ENCODE data around the gene BTNL3.
"Not testable (repeated sequence)": the region's sequence is repeated elsewhere in the genome, so short reads cannot be mapped to it uniquely, and the experiment has no call there.

BTNL3 gene

GRCh38 chr5:180982008-180982741 is 6.5 kb upstream of the BTNL3 start:
- no peaks in the 10 kb centered on the region for H3K36me3 ChIP-seq (ENCODE audit: insufficient read depth, low read length)
- no peaks in the 10 kb centered on the region for H3K4me1 ChIP-seq (ENCODE audit: insufficient read depth, low read length)
- H3K9ac ChIP-seq (ENCODE audit: low read length) = no peak overlapping the region
- no peaks in the 10 kb centered on the region for H3K9me3 ChIP-seq (ENCODE audit: low read length)
- H3K27me3 ChIP-seq (ENCODE audit: control insufficient read depth in 1 of 2, insufficient read depth in 2 of 2, low read length in 2 of 2) = no peaks in the 10 kb centered on the region
- H3K4me3 ChIP-seq (ENCODE audit: low read depth in 1 of 2, low read length in 2 of 2) = no peak overlapping the region
- H3K27ac ChIP-seq (ENCODE audit: low read depth, low read length) = no peak overlapping the region

DNA sequence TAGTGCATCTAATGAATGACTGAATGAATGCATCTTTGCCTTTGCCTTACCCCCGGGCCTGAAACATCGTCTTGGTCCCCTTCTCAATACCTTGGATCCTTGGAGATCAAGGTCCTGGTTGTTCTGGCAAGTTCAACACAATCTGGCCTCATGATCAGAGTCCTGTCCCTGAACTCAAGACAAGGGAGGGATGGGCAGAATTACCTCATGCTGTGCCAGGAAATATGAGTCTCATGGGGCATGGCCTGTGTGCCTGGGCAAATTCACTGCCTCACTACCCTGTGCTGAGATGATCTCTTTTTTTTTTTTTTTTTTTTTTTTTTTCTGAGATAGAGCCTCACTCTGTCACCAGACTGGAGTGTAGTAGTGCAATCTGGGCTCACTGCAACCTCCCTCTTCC is 630 bp upstream of the BTNL3 start:
- no peaks in the 10 kb centered on the region for H3K36me3 ChIP-seq (ENCODE audit: insufficient read depth, low read length)
- H3K27ac ChIP-seq (ENCODE audit: low read depth, low read length) = no peak overlapping the region
- H3K9ac ChIP-seq (ENCODE audit: low read length) = no peak overlapping the region
- peaks cover 0 to 3% of the 10 kb centered on the region in 2 donors for H3K27me3 ChIP-seq (ENCODE audit: control insufficient read depth in 1 of 2, insufficient read depth in 2 of 2, low read length in 2 of 2)
- no peak overlapping the region for H3K4me3 ChIP-seq (ENCODE audit: low read depth in 1 of 2, low read length in 2 of 2)
- no peaks in the 10 kb centered on the region for H3K9me3 ChIP-seq (ENCODE audit: low read length)
- H3K4me1 ChIP-seq (ENCODE audit: insufficient read depth, low read length) = no peaks in the 10 kb centered on the region

DNA sequence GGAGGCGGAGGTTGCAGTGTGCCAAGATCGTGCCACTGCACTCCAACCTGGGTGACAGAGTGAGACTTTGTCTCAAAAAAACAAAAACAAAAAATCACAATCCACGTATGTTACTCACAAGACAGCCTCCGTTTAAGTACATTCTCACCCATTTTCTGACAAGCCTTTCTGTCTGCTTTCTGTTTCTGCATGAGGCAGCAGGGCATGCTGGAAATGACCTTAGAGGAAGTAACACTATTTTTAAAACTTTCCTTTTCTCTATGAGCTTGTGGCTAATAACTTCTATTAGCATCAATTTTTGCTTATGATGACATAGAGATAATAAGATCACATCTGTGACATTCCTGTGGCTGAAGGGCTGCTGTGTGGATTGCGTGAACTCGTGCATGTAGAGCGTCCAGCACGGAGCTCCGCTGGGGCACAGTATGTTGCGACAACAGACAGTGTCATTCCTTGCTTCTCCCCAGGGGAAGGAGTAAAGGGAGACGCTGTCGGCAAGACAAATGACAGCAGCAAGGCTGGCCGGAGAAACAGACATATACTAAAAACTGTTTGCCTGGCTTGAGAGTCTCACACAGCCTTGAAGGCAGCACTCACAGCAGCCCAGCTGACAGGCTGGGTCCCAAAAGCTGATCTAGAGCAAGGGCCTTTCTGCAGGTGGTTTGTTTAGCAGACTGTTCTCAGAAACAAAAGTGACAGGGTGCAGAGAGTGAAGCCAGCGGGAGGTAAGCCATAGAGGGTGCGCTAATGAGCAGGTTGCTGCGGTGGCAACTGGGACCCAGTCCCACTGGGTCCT is 1.6 kb downstream of the BTNL3 start:
- Histone ChIP-seq H3K4me1 (ENCODE audit: insufficient read depth, low read length) (no peaks in the 10 kb centered on the region), H3K27ac (ENCODE audit: low read depth, low read length) (no peak overlapping the region), H3K36me3 (ENCODE audit: insufficient read depth, low read length) (no peaks in the 10 kb centered on the region), H3K9me3 (ENCODE audit: low read length) (no peaks in the 10 kb centered on the region), H3K27me3 (ENCODE audit: control insufficient read depth in 1 of 2, insufficient read depth in 2 of 2, low read length in 2 of 2) (peaks cover 0 to 3% of the 10 kb centered on the region in 2 donors), H3K4me3 (ENCODE audit: low read depth in 1 of 2, low read length in 2 of 2) (no peak overlapping the region), H3K9ac (ENCODE audit: low read length) (no peak overlapping the region)

- H3K4me1 ChIP-seq (ENCODE audit: insufficient read depth, low read length) = no peaks in the 10 kb centered on the region
- H3K27me3 ChIP-seq (ENCODE audit: control insufficient read depth in 1 of 2, insufficient read depth in 2 of 2, low read length in 2 of 2) = peaks cover 0 to 3% of the 10 kb centered on the region in 2 donors
- no peak overlapping the region for H3K9ac ChIP-seq (ENCODE audit: low read length)
- H3K4me3 ChIP-seq (ENCODE audit: low read depth in 1 of 2, low read length in 2 of 2) = no peak overlapping the region
- H3K9me3 ChIP-seq (ENCODE audit: low read length) = no peaks in the 10 kb centered on the region
- H3K36me3 ChIP-seq (ENCODE audit: insufficient read depth, low read length) = no peaks in the 10 kb centered on the region
- no peak overlapping the region for H3K27ac ChIP-seq (ENCODE audit: low read depth, low read length)
These were observed 2.2 kb downstream of the BTNL3 start for GRCh38 chr5:180990882-180991242.

GRCh38 chr5:181001947-181002346 is 13.3 kb downstream of the BTNL3 start:
- H3K4me1 ChIP-seq (ENCODE audit: insufficient read depth, low read length) = no peaks in the 10 kb centered on the region
- no peak overlapping the region for H3K27ac ChIP-seq (ENCODE audit: low read depth, low read length)
- H3K9ac ChIP-seq (ENCODE audit: low read length) = no peak overlapping the region
- H3K27me3 ChIP-seq (ENCODE audit: control insufficient read depth in 1 of 2, insufficient read depth in 2 of 2, low read length in 2 of 2) = no peaks in the 10 kb centered on the region
- H3K4me3 ChIP-seq (ENCODE audit: low read depth in 1 of 2, low read length in 2 of 2) = no peak overlapping the region
- no peaks in the 10 kb centered on the region for H3K9me3 ChIP-seq (ENCODE audit: low read length)
- H3K36me3 ChIP-seq (ENCODE audit: insufficient read depth, low read length) = no peaks in the 10 kb centered on the region

GRCh38 chr5:181005791-181006190 is 17.1 kb downstream of the BTNL3 start:
- H3K27me3 ChIP-seq (ENCODE audit: control insufficient read depth in 1 of 2, insufficient read depth in 2 of 2, low read length in 2 of 2) = no peaks in the 10 kb centered on the region
- no peak overlapping the region for H3K4me3 ChIP-seq (ENCODE audit: low read depth in 1 of 2, low read length in 2 of 2)
- H3K36me3 ChIP-seq (ENCODE audit: insufficient read depth, low read length) = no peaks in the 10 kb centered on the region
- no peak overlapping the region for H3K27ac ChIP-seq (ENCODE audit: low read depth, low read length)
- H3K9me3 ChIP-seq (ENCODE audit: low read length) = no peaks in the 10 kb centered on the region
- no peak overlapping the region for H3K9ac ChIP-seq (ENCODE audit: low read length)
- H3K4me1 ChIP-seq (ENCODE audit: insufficient read depth, low read length) = no peaks in the 10 kb centered on the region

DNA sequence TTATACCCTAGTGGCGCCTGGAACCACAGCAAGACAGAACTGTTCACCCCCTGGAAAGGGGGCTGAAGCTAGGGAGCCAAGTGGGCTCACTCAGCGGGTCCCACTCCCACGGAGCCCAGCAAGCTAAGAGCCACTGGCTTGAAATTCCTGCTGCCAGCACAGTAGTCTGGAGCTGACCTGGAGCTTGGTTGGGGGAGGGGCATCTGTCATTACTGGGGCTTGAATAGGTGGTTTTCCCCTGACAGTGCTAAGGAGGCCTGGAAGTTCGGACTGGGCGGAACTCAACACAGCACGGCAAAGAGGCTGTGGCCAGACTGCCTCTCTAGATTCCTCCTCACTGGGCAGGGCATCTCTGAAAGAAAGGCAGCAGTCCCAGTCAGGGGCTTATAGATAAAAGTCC is 19.5 kb downstream of the BTNL3 start:
- Histone ChIP-seq H3K9ac (ENCODE audit: low read length) (no peak overlapping the region), H3K27ac (ENCODE audit: low read depth, low read length) (no peak overlapping the region), H3K9me3 (ENCODE audit: low read length) (no peaks in the 10 kb centered on the region), H3K4me1 (ENCODE audit: insufficient read depth, low read length) (no peaks in the 10 kb centered on the region), H3K4me3 (ENCODE audit: low read depth in 1 of 2, low read length in 2 of 2) (no peak overlapping the region), H3K27me3 (ENCODE audit: control insufficient read depth in 1 of 2, insufficient read depth in 2 of 2, low read length in 2 of 2) (no peaks in the 10 kb centered on the region), H3K36me3 (ENCODE audit: insufficient read depth, low read length) (no peaks in the 10 kb centered on the region)

GRCh38 chr5:181010018-181010417 is 21.4 kb downstream of the BTNL3 start:
- H3K4me1 ChIP-seq (ENCODE audit: insufficient read depth, low read length); H3K9me3 ChIP-seq (ENCODE audit: low read length); H3K36me3 ChIP-seq (ENCODE audit: insufficient read depth, low read length); H3K4me3 ChIP-seq (ENCODE audit: low read depth in 1 of 2, low read length in 2 of 2); H3K27ac ChIP-seq (ENCODE audit: low read depth, low read length); H3K27me3 ChIP-seq (ENCODE audit: control insufficient read depth in 1 of 2, insufficient read depth in 2 of 2, low read length in 2 of 2); H3K9ac ChIP-seq (ENCODE audit: low read length): not testable (repeated sequence)

- H3K4me3 ChIP-seq (ENCODE audit: low read depth in 1 of 2, low read length in 2 of 2); H3K9me3 ChIP-seq (ENCODE audit: low read length); H3K36me3 ChIP-seq (ENCODE audit: insufficient read depth, low read length); H3K4me1 ChIP-seq (ENCODE audit: insufficient read depth, low read length); H3K27ac ChIP-seq (ENCODE audit: low read depth, low read length); H3K27me3 ChIP-seq (ENCODE audit: control insufficient read depth in 1 of 2, insufficient read depth in 2 of 2, low read length in 2 of 2); H3K9ac ChIP-seq (ENCODE audit: low read length): not testable (repeated sequence)
These were observed 26.0 kb downstream of the BTNL3 start for GRCh38 chr5:181014654-181015053.

DNA sequence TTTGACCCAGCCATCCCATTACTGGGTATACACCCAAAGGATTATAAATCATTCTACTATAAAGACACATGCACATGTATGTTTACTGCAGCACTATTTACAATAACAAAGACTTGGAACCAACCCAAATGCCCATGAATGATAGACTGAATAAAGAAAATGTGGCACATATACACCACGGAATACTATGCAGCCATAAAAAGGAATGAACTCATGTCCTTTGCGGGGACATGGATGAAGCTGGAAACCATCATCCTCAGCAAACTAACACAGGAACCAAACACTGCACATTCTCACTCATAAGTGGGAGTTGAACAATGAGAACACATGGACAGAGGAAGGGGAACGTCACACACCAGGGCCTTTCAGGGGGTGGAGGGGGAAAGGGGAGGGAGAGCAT is 28.8 kb downstream of the BTNL3 start:
- H3K4me1 ChIP-seq (ENCODE audit: insufficient read depth, low read length); H3K36me3 ChIP-seq (ENCODE audit: insufficient read depth, low read length); H3K27ac ChIP-seq (ENCODE audit: low read depth, low read length); H3K9ac ChIP-seq (ENCODE audit: low read length); H3K27me3 ChIP-seq (ENCODE audit: control insufficient read depth in 1 of 2, insufficient read depth in 2 of 2, low read length in 2 of 2); H3K9me3 ChIP-seq (ENCODE audit: low read length); H3K4me3 ChIP-seq (ENCODE audit: low read depth in 1 of 2, low read length in 2 of 2): not testable (repeated sequence)

DNA sequence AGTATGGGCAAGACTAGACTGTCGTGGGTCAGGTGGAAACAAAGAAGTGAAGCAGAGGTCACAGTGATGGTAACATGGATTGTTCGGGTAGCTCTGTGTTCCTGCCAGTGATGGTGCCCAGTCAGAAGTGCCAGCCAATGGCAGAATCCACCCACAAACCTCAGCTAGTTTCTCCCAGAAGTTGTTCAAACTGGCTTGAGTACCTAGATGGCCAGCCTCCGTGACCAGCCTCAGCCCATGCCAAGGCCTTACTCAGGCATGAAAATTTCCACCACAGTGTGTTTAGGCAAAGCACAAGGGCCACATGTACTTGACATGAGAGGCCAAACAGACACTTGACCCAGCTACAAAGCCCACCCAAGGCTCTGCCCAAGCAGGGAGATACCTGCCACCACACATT is 32.0 kb downstream of the BTNL3 start:
- Histone ChIP-seq H3K36me3 (ENCODE audit: insufficient read depth, low read length) (no peaks in the 10 kb centered on the region), H3K9ac (ENCODE audit: low read length) (no peak overlapping the region), H3K4me1 (ENCODE audit: insufficient read depth, low read length) (no peaks in the 10 kb centered on the region), H3K27ac (ENCODE audit: low read depth, low read length) (no peak overlapping the region), H3K4me3 (ENCODE audit: low read depth in 1 of 2, low read length in 2 of 2) (no peak overlapping the region), H3K9me3 (ENCODE audit: low read length) (peaks cover 9% of the 10 kb centered on the region), H3K27me3 (ENCODE audit: control insufficient read depth in 1 of 2, insufficient read depth in 2 of 2, low read length in 2 of 2) (no peaks in the 10 kb centered on the region)

Measured in muscle layer of colon (tissue), 2 donors.